Measurements from ENCODE around the gene IRF8. TPM values are rescaled to one million over a fixed set of nuclear protein-coding genes. Genes with fewer than 3 reads are reported as not detected.

IRF8 gene
- total RNA-seq, 2 donors from 2014 or later, result 5.4 to 22.8 TPM

Other genes starting within 250 kb of the IRF8 start
- gene GINS2, start 210.2 kb upstream of the IRF8 start, total RNA-seq, result 1 to 10 TPM in 1 of 2 donors, under 1 TPM in 1; 0.86 to 1.5 TPM
- gene C16orf74, start 148.1 kb upstream of the IRF8 start, total RNA-seq, result 1 to 10 TPM; 4.6 to 7.2 TPM
- 10 to 100 TPM; 32.5 to 40.1 TPM for gene EMC8, start 99.6 kb upstream of the IRF8 start, total RNA-seq
- gene COX4I1, start 99.5 kb upstream of the IRF8 start, total RNA-seq, result 100 to 1,000 TPM; 526 to 533 TPM

Measured in T-helper 17 cell (primary cell).